Trophoblast cell (in vitro differentiated cells and primary cell): ENCODE results near the gene RASAL2.

ENCODE experiments used
- DNase-seq, 2 donors: peaks; one replicate each; pipeline ENCODE4 v3.0.0-alpha.2; 2016
- H2AFZ ChIP-seq: 2 replicates; pipeline ENCODE4 v1.6.1; 2013; ENCODE audit warnings: low read length, moderate library complexity, mild to moderate bottlenecking; ENCODE audit not compliant: insufficient read depth, poor library complexity
- H2AK5ac ChIP-seq: 2 replicates; pipeline ENCODE4 v1.6.1; 2013; ENCODE audit warnings: mild to moderate bottlenecking, low read length
- H2BK120ac ChIP-seq: 2 replicates; pipeline ENCODE4 v1.6.1; 2013; ENCODE audit warnings: low read length, mild to moderate bottlenecking, moderate library complexity; ENCODE audit not compliant: insufficient read depth, poor library complexity
- H2BK12ac ChIP-seq: 2 replicates; pipeline ENCODE4 v1.6.1; 2013; ENCODE audit warnings: mild to moderate bottlenecking, low read length, moderate library complexity
- H2BK5ac ChIP-seq: 2 replicates; pipeline ENCODE4 v1.6.1; 2013; ENCODE audit warnings: low read length, low read depth, moderate library complexity, mild to moderate bottlenecking; ENCODE audit not compliant: poor library complexity
- H3K14ac ChIP-seq: 2 replicates; pipeline ENCODE4 v1.6.1; 2013; ENCODE audit warnings: mild to moderate bottlenecking, low read length
- H3K18ac ChIP-seq: 2 replicates; pipeline ENCODE4 v1.6.1; 2013; ENCODE audit warnings: mild to moderate bottlenecking, low read length
- H3K23ac ChIP-seq: 2 replicates; pipeline ENCODE4 v1.6.1; 2013; ENCODE audit warnings: low read length
- H3K27ac ChIP-seq: 2 replicates; pipeline ENCODE4 v1.5.1; 2013; ENCODE audit warnings: low read depth, mild to moderate bottlenecking, inconsistent platforms, low read length, moderate library complexity
- H3K27me3 ChIP-seq: 2 replicates; pipeline ENCODE4 v1.6.1; 2013; ENCODE audit warnings: inconsistent platforms, mild to moderate bottlenecking, low read length, moderate library complexity; ENCODE audit not compliant: insufficient read depth
- H3K36me3 ChIP-seq, 2 experiments: 1 replicate in 1 of 2; 2 replicates in 1 of 2; pipeline ENCODE4 v1.6.1; 2013; ENCODE audit warnings: low read length in 2 of 2, mild to moderate bottlenecking in 2 of 2, moderate library complexity in 1 of 2; ENCODE audit not compliant: insufficient read depth in 2 of 2, control insufficient read depth in 1 of 2
- H3K4ac ChIP-seq: 2 replicates; pipeline ENCODE4 v1.6.1; 2013; ENCODE audit warnings: low read depth, mild to moderate bottlenecking, low read length, moderate library complexity
- H3K4me1 ChIP-seq, 2 experiments: 1 replicate in 1 of 2; 2 replicates in 1 of 2; pipeline ENCODE4 v1.6.1; 2013; ENCODE audit warnings: low read length in 2 of 2, mild to moderate bottlenecking in 2 of 2, moderate library complexity in 1 of 2; ENCODE audit not compliant: insufficient read depth in 2 of 2, control insufficient read depth in 1 of 2
- H3K4me2 ChIP-seq: 2 replicates; pipeline ENCODE4 v1.6.1; 2013; ENCODE audit warnings: inconsistent platforms, mild to moderate bottlenecking, low read length, moderate library complexity
- H3K4me3 ChIP-seq: 2 replicates; pipeline ENCODE4 v1.5.1; 2013; ENCODE audit warnings: mild to moderate bottlenecking, low read depth, low read length, inconsistent platforms
- H3K79me1 ChIP-seq: one replicate; pipeline ENCODE4 v1.6.1; 2013; ENCODE audit warnings: low read length
- H3K79me2 ChIP-seq: 2 replicates; pipeline ENCODE4 v1.6.1; 2013; ENCODE audit warnings: low read length, mild to moderate bottlenecking; ENCODE audit not compliant: control insufficient read depth, insufficient read depth, poor library complexity
- H3K9ac ChIP-seq: 2 replicates; pipeline ENCODE4 v1.6.1; 2013; ENCODE audit warnings: mild to moderate bottlenecking, low read length
- H3K9me3 ChIP-seq: 2 replicates; pipeline ENCODE4 v1.6.1; 2013; ENCODE audit warnings: low read depth, mild to moderate bottlenecking, control low read depth, inconsistent platforms, low read length; ENCODE audit not compliant: insufficient read depth
- H4K12ac ChIP-seq: 2 replicates; pipeline ENCODE4 v1.6.1; 2013; ENCODE audit warnings: low read depth, mild to moderate bottlenecking, low read length, moderate library complexity
- H4K8ac ChIP-seq: 2 replicates; pipeline ENCODE4 v1.6.1; 2013; ENCODE audit warnings: low read depth, mild to moderate bottlenecking, low read length, moderate library complexity
- H4K91ac ChIP-seq: one replicate; pipeline ENCODE4 v1.6.1; 2013; ENCODE audit warnings: low read depth, mild to moderate bottlenecking, low read length, moderate library complexity
- WGBS: extraction: QIAGEN DNeasy Blood & Tissue Kit; methylation state at CpG from one replicate; pipeline ENCODE4 v1.1.7; 2013; ENCODE audit warnings: missing lambda C conversion rate; ENCODE audit not compliant: insufficient read length, insufficient coverage; ENCODE audit errors: extremely low coverage; 5-methylcytosine and 5-hydroxymethylcytosine counted together

Gene RASAL2

GRCh38 chr1:178143730-178144690 is 50.1 kb downstream of the RASAL2 start:
- Histone ChIP-seq H3K23ac (no peak overlapping the region), H3K14ac (no peak overlapping the region)

GRCh38 chr1:178145605-178146004 is 51.7 kb downstream of the RASAL2 start:
- WGBS = no CpG with 5 or more reads among the region's 1 CpG
- H3K4me2 ChIP-seq = no peak overlapping the region
- H3K18ac ChIP-seq = no peak overlapping the region
- H3K9me3 ChIP-seq = no peaks in the 10 kb centered on the region
- no peak overlapping the region for H2BK120ac ChIP-seq
- no peak overlapping the region for H3K14ac ChIP-seq
- no peak overlapping the region for H3K4ac ChIP-seq
- H2AK5ac ChIP-seq = no peak overlapping the region
- no peak overlapping the region for H2BK5ac ChIP-seq
- H3K79me1 ChIP-seq = no peaks in the 10 kb centered on the region
- H4K91ac ChIP-seq = no peak overlapping the region
- no peak overlapping the region for H4K8ac ChIP-seq
- no peak for DNase-seq
- no peaks in the 10 kb centered on the region for H3K4me1 ChIP-seq
- no peak overlapping the region for H3K4me3 ChIP-seq
- H3K79me2 ChIP-seq = no peaks in the 10 kb centered on the region
- H3K9ac ChIP-seq = no peak overlapping the region
- H3K23ac ChIP-seq = no peak overlapping the region
- no peak overlapping the region for H3K27ac ChIP-seq
- no peak overlapping the region for H2AFZ ChIP-seq
- no peak overlapping the region for H4K12ac ChIP-seq
- no peaks in the 10 kb centered on the region for H3K36me3 ChIP-seq
- H3K27me3 ChIP-seq = no peaks in the 10 kb centered on the region
- no peak overlapping the region for H2BK12ac ChIP-seq

More at GRCh38 chr1:178143730-178144690, 50.1 kb downstream of the RASAL2 start:
- no peak overlapping the region for H2AK5ac ChIP-seq
- H3K79me1 ChIP-seq = no peaks in the 10 kb centered on the region
- H2BK120ac ChIP-seq = no peak overlapping the region
- H2BK5ac ChIP-seq = no peak overlapping the region
- no peak overlapping the region for H2AFZ ChIP-seq
- H3K4me1 ChIP-seq = no peaks in the 10 kb centered on the region
- H4K91ac ChIP-seq = no peak overlapping the region
- H3K36me3 ChIP-seq = no peaks in the 10 kb centered on the region
- H4K8ac ChIP-seq = no peak overlapping the region
- no peak overlapping the region for H3K4me2 ChIP-seq
- no CpG with 5 or more reads among the region's 2 CpGs for WGBS
- H3K4me3 ChIP-seq = no peak overlapping the region
- DNase-seq = no peak
- no peaks in the 10 kb centered on the region for H3K79me2 ChIP-seq
- H3K9me3 ChIP-seq = no peaks in the 10 kb centered on the region
- H3K4ac ChIP-seq = peak overlapping the region; percentile 69
- no peak overlapping the region for H3K18ac ChIP-seq
- H4K12ac ChIP-seq = no peak overlapping the region
- H3K27ac ChIP-seq = no peak overlapping the region
- no peak overlapping the region for H2BK12ac ChIP-seq
- no peaks in the 10 kb centered on the region for H3K27me3 ChIP-seq
- no peak overlapping the region for H3K9ac ChIP-seq

GRCh38 chr1:178146436-178146835 is 52.5 kb downstream of the RASAL2 start:
- no CpG with 5 or more reads among the region's 2 CpGs for WGBS
- H3K36me3 ChIP-seq = no peaks in the 10 kb centered on the region

GRCh38 chr1:178150610-178151009 is 56.7 kb downstream of the RASAL2 start:
- H2BK120ac ChIP-seq = no peak overlapping the region
- no peak overlapping the region for H3K23ac ChIP-seq
- H2AK5ac ChIP-seq = no peak overlapping the region
- H2BK5ac ChIP-seq = no peak overlapping the region
- no peak overlapping the region for H3K9ac ChIP-seq
- no peak overlapping the region for H3K4me3 ChIP-seq
- no peaks in the 10 kb centered on the region for H3K4me1 ChIP-seq
- no peak for DNase-seq
- no peak overlapping the region for H3K18ac ChIP-seq
- H3K14ac ChIP-seq = no peak overlapping the region
- WGBS = no CpG with 5 or more reads among the region's 1 CpG
- no peak overlapping the region for H4K12ac ChIP-seq
- no peak overlapping the region for H3K4ac ChIP-seq
- no peaks in the 10 kb centered on the region for H3K79me1 ChIP-seq
- H2BK12ac ChIP-seq = no peak overlapping the region
- no peaks in the 10 kb centered on the region for H3K27me3 ChIP-seq
- no peaks in the 10 kb centered on the region for H3K79me2 ChIP-seq
- no peaks in the 10 kb centered on the region for H3K36me3 ChIP-seq
- H3K9me3 ChIP-seq = no peaks in the 10 kb centered on the region
- H4K8ac ChIP-seq = no peak overlapping the region
- no peak overlapping the region for H3K27ac ChIP-seq
- no peak overlapping the region for H3K4me2 ChIP-seq
- no peak overlapping the region for H4K91ac ChIP-seq
- H2AFZ ChIP-seq = no peak overlapping the region

More at GRCh38 chr1:178146436-178146835, 52.5 kb downstream of the RASAL2 start:
- Histone ChIP-seq H3K14ac (no peak overlapping the region), H2AFZ (no peak overlapping the region), H4K91ac (no peak overlapping the region), H3K23ac (no peak overlapping the region), H3K27ac (no peak overlapping the region), H2BK5ac (no peak overlapping the region), H3K27me3 (no peaks in the 10 kb centered on the region), H3K4me3 (no peak overlapping the region), H4K12ac (no peak overlapping the region), H3K9ac (no peak overlapping the region), H2BK12ac (no peak overlapping the region), H2AK5ac (no peak overlapping the region), H3K4ac (peak overlapping the region; percentile 69), H3K9me3 (no peaks in the 10 kb centered on the region), H3K4me1 (no peaks in the 10 kb centered on the region), H3K18ac (no peak overlapping the region), H3K79me1 (no peaks in the 10 kb centered on the region), H2BK120ac (no peak overlapping the region), H3K4me2 (no peak overlapping the region), H3K79me2 (no peaks in the 10 kb centered on the region), H4K8ac (no peak overlapping the region)
- DNase-seq = no peak
